HG03045 (cell line): Measurements from ENCODE around the gene DKK1.

ENCODE experiments used
- ATAC-seq: cut with Tn5 transposase; IDR thresholded peaks from one replicate; pipeline ENCODE4 v1.9.1; 2021; ENCODE audit warnings: mild to moderate bottlenecking, moderate library complexity; ENCODE audit not compliant: unreplicated experiment

Gene DKK1, protein sequence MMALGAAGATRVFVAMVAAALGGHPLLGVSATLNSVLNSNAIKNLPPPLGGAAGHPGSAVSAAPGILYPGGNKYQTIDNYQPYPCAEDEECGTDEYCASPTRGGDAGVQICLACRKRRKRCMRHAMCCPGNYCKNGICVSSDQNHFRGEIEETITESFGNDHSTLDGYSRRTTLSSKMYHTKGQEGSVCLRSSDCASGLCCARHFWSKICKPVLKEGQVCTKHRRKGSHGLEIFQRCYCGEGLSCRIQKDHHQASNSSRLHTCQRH

DNA sequence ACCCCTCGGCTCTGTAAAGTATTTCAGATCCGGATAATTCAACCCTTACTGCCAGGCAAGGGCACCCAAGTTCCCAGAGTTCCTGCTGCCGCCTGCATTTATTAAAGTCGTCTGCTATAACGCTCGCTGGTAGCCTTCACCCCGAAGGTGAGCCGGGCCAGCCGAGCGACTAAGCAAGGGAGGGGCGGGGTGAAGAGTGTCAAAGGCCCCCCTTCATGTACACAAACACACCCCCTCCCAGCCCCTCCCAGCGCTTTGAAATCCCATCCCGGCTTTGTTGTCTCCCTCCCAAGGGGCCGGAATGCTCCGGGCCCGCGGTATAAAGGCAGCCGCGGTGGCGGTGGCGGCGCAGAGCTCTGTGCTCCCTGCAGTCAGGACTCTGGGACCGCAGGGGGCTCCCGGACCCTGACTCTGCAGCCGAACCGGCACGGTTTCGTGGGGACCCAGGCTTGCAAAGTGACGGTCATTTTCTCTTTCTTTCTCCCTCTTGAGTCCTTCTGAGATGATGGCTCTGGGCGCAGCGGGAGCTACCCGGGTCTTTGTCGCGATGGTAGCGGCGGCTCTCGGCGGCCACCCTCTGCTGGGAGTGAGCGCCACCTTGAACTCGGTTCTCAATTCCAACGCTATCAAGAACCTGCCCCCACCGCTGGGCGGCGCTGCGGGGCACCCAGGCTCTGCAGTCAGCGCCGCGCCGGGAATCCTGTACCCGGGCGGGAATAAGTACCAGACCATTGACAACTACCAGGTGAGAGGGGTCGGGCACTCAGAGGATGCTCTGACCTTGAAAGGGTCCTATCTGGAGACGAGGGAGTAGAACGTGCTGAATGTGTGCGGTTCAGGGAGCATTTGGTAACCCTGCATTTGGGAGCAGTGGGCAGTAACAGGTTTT, at the start of gene DKK1:
Gene DKK1, plus strand, starts transcription at position 349 of the 889 bp plus-strand sequence. Its CDS starts 154 bp downstream, at position 503.
- ATAC-seq = no peak

DNA sequence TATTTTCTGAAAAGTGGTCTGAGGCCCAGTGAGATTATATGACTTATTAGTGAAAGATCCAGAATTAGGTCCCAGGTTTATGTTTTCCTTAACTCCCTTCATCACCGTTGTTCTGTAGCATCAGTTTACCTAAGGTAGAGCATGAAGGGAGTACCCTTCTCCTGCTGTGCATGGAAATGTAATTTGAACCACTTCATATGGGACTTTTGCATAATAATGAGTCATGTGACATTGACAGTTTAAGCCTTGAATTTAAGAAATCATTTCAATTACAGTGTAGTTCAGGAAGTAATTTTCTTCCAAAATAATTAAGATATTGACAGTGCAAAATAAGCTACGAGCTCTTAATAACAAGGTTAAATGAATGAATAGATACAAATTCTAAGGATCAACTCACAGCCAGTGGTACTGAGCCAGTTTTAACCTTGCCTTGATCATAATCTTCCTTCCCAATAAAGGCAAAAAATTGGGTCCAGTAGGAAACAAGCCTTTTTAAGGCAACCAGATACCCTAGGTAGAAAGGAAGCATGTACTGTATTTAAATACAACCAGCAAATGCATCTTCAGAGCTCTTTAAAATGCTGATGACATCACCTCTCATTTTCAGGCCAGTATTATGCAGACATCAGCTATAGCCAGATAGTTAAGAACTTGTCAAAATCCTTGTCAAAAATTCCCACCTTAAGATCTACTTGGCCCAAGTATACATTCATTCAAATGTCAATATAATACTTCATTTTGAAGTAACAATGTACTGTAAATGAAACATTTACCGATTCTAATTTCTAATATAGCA, 48.8 kb upstream of the DKK1 start:
- no peak for ATAC-seq

DNA sequence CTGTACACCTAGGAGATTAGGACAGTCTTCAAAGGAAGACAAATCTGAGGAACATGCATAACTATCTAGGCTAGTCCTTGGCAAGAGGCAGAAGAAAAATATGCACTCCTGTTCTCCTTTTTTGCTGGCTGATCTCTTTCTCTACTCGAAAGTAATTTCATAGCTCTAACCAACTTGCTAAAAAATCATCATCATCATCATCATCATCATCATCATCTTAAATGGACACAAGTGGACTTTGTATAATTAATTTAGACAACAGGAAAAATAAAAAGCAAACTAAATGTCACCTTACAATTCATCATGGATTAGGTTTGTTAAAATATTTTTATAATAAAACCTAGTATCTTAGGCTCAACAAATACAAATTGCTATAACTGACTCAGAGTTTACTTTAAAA, 47.2 kb upstream of the DKK1 start:
- ATAC-seq = no peak

DNA sequence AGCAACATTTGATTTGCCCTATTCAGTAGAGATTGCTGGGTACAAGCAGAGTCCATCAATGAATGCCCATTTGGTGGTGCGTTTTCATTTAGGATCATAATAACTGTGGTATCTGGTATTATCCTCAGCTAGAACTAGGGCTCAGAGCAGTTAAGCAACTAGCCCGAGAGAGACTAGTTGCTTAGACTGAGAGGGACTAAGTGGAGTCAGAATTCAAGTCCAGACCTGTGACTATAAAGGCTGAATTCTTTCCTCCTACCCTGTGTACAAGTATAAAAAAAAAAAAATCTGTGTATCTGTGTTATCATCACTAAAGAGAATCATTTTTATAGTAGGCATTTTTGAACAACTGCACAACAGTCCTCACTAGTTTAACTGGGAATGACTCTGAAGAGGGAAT, 45.3 kb upstream of the DKK1 start:
- ATAC-seq = no peak

DNA sequence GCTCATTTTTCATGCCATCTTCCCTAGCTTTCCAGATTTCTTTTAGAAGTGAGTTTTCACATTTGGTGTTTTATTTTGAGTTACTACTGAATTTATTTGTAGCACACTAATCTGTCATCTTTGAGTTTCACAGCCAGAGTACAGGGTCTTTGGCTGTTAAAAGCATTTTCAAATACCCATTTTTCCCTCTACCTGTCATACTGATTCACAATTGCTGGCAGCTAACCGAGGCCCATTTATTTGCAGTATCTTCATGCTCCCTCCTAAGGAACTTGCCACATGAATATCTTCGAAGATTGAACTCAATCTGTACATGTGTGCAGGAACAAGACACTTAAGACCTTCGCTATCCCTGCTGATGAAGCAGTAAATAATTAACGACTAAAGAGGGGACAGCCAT, 44.8 kb upstream of the DKK1 start:
- ATAC-seq = no peak

DNA sequence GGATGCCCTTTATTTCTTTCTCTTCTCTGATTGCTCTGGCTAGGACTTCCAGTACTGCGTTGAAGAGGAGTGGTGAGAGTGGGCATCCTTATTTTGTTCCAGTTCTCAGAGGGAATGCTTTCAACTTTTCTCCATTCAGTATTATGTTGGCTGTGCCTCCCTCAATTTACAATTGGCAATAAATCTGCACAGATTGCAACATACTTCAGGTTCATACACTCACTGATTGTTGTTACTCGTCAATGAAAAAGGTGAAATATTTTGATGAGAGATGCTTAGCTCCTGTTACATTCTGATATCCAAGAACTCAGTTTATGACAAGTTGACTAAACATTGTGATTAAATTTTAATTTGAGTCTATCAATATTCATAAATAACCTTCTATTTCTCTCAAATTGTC, 37.9 kb upstream of the DKK1 start:
- ATAC-seq = no peak

DNA sequence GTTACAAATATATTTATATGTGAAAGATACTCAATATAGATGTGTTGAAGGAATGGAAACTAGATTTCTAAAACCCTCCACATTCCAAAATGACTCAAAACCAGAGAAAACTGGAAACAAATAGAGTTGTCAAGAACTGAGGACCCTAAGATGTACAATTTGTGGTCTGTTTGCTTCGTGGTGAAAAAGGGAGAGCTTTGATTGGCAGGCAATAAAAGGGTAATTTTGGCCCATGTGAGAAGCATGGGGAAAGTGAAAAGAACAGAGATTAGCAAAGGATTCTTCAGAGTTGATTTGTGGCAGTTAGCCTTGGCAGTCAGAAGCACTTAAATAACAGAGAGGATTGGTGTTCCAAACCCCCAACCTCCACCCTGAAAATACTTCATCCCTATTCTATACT, 37.1 kb upstream of the DKK1 start:
- ATAC-seq = no peak

DNA sequence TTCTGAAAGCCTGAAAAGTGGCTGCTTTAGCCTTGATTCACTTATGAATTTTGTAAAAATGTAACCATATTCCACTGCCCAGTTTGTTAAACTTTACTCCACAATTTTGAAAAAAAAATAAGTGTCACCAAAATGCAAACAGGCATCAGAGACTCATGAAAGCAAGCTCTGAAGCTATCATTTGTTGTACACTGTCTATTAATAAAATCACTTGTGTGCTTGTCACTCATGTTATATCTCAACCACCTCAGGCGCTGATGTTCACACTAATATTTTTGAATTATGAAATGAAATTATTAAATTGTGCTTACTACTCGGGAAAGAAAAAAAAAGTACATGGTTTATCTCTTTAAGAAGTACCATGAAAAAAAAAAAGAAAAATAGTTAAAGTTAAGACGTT, 34.5 kb upstream of the DKK1 start:
- ATAC-seq = no peak

DNA sequence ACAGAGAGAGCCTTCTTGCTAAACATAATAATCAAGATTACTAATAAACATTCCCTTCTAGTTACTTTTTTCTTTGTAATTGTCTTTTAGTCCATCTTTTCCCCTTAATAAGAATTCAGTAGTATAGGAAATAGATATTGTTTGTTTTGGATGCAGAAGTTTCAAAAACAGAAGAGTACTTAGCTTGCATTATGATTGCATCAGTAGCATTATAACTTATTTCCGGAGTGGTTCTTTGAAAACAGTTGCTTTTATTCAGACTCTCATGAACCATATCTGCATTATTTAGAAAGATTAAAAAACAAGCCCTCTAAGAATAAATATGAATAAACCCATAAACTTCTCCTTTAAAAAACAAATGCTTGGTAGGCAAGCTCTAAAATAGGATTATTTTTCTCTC, 34.0 kb upstream of the DKK1 start:
- ATAC-seq = no peak

DNA sequence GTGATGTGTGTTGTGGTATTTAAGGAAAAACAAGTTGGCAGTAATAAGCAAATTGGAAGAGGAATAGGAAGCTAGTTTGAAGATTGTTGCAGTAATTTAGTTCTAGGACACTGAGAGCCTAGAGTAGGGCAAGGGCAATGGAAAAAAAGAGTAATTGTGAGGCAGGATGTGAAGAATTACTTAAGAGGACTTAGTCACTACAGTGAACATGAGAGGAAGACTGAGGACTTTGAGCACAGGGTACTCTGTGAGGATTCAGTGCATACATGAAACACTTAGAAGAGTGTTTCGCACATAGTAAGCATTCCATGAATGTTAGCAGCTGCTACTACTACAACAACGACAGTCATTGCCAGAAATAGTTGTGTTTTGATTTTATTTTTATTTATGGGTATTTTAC, 30.9 kb upstream of the DKK1 start:
- no peak for ATAC-seq

DNA sequence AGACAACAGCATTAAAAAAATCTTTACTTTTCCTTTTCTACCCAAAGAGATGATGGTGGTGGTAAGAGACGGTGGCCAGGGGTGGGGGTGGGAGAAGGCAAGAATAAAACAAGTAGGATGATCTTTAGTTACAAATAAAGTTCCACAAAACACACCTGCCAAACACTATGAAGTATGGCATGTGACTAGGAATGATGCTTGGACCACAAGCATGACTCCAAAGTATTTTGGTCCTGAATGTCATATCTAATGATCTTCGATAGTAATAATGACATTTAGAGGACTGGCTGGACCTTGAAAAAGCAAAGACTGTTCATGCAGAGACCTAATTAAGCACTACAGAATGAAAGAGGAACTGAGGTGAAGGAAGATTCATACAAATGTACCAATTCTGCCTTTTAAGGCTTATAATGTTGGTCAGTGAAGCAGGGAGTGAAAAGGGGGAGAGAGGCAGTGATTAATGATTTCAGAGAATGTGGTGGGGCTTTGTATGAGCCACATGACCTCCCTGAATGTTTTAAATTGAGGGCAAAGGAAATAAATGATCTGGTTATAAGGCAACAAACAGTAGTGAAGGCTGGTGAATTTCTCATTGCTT, 29.6 kb upstream of the DKK1 start:
- no peak for ATAC-seq

DNA sequence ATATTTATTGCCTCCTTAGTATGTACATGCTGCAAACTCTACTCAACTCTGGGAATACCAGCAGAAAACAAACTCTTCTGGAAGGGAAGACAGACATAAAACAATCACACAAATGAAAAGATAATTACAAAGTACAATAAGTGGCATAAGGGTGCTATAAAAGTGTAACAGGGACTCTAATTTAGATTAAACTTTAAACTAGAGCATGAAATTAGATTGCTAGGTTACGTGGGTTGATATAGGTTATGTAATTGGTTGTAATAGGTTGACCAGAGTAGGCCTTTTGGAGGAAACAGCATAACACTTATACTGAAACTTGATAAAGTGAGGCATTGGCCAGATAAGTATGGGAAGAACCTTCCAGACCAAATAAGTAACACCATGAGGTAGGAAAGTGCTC, 26.2 kb upstream of the DKK1 start:
- no peak for ATAC-seq

DNA sequence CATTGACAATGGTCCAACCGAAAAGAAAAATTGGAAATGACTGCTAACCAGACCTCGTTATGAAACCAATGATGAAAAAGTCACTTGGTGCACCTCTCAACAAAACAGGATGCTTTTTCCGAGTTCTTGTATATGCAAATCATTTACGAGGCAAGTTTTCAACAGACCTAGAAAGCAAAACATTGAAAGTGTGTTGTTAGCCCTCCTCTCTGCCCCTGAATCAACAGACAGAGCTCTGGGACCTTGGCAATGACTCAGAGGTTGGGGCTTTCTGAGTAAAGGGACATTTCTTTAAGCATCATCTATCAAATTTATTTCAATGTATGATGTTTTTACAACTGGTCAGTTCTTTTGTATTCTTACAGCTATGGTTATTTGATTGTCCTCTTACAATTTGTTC, 16.3 kb upstream of the DKK1 start:
- no peak for ATAC-seq

DNA sequence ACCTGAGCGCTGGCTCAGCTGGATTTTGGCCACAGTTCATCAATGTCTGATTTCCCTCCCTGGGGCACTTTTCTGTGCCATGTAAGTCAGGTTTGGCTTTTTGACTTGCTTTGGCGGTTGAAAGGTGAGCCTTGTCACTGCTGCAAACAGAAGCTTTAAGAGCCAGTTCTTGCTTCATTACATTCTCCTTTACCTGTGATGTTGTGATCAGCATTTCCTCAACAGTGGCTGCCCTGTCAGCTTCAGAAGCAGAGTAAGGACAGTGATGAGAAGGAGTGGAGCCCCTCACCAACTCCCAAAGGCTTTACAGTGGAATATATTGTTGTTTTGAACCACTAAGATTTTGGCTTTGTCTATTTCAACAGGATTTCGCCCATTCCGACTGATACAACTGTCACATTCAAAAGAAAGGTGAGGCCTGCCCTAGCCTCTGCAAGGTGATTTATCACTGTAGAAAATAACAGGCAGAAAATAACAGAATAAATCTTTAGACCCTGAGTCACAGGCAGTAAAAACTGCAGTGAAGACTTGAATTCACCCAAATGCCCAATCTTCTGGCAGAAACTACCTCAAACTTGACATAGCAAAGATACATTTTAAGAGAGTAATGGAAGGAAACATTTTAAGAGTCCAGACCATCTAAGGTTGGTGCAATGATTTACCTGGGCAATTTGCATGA, 13.3 kb upstream of the DKK1 start:
- ATAC-seq = no peak

DNA sequence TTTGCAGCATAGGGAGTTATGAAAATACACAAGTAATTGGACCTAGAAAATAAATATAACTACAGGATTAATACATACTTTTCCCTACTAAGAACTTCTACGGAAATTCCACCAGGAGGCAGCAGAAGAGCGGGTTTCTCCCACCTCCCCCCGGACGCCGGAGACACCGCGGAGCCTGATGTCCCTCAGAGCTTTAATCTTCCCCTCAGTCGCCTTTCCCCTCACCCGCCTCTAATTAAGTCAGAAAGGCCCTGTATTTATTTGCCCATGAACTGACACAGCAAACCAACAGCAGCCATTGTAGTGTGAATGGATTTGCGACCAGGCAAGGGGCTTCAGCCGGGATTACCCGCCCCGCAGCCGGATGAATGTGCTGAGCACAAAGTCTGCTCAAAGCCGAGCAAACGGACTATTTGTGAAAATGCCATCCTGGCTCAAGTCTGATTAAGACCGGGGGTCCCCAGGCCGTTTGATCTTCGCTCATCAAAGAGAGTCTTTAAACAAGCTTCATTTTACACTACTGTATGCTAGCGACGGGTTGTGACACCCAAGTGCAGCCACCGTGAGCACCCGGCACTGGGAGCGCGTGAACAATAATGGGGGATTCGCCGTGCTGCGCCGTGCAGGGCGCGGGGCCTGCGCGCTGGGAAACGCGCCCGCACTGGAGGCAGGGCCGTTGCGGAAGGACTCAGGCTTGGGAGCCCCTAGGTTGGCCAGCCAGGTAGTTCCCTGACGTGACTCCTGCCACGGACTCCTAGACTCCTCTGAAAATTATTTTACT, 5.6 kb upstream of the DKK1 start:
- peak; percentile 68 for ATAC-seq

DNA sequence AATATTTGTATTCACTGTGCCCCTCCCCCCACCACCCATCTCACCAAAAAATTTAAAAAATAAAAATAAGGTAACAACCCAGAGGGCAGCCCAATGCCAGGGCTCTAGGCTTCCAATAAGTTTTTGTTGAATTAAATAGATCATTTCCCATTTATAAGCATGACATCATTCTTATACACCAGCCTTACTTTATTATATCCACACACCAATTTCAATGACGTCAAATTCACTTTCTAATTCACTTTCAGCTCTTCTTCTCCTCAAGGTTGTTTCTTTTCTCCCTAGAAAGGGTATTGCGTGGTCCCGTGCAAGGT, 1.2 kb upstream of the DKK1 start:
- ATAC-seq = no peak

DNA sequence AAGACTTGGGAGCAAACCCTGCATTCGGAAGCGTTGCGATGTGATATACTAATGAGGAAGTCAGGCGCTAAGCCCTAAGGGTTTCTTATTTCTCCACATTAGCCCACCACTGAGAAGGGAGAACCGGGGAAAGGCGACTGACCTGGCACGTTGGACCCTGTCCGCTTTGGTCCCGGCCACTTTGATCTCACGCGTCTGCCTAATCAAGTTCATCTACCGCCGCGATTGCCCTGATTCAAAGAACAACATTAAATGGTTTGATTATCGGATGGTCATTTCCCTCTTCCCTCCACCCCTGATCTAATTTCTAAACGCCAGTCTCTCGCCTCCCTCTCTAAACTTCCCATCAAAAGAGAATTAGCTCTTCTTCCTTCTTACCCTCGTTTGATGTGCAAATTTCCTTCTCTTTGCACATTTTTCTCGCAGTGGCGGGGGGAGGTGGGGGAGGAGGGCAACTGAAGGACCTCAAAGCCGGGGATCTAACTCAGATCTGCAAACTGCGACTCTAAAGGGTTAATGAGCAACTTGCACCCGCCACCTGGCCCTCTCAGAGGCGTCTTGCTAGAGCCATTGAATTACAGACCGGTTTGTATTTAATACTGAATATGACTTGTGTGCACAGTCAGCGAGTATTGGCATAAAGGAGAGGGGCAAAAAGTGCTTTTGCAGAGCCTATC, 687 bp upstream of the DKK1 start:
- no peak for ATAC-seq

DNA sequence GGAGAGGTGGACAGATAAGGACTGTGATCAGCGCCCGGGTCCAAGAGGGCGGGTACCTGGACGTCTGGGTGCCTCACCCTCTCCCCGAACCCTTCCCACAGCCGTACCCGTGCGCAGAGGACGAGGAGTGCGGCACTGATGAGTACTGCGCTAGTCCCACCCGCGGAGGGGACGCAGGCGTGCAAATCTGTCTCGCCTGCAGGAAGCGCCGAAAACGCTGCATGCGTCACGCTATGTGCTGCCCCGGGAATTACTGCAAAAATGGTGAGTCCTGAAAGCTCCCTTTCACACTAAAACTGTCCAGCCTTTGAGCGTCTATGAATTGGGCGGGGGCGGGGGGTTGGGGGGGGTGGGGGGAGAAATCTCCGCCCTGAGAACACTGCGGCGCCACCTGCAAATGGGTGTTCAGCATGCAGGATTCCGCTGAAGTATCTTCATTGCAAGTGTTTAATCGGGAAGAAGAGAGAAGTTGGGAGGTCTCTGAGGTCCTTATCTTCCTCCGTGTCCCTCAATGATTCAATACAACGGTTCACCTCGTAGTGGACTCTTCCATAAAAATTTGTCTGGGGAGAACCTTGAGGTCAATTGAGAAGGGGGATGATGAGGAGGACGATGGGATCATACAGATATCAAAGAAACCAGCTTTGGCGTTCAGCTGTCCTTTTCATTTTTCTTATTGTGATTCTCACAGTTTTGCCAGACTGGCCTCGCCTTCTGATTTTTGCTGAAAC, 906 bp downstream of the DKK1 start:
- ATAC-seq = no peak

DNA sequence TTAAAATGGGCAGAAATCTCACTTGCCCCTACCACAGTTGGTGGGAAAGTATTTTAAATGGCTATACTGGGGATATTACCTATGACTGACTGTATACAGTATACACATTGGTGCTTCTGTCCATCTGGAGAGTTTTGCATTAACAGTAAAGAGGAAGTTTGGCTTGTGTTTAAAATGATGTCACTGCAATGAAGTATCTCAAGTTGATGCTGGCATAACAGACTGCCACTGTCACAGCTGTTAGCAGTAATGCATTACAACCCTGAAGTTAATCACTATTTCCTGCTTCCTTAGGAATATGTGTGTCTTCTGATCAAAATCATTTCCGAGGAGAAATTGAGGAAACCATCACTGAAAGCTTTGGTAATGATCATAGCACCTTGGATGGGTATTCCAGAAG, 1.9 kb downstream of the DKK1 start:
- ATAC-seq = no peak
